ENCODE measurements around the gene LENEP.

- TF ChIP-seq CTCF (conservative IDR thresholded peaks at IDR 0.05) (no peak), ZFX (IDR thresholded peaks at IDR 0.05) (no peak)
These were observed 44.6 kb downstream of the LENEP start for GRCh38 chr1:155037851-155038441.

All from C4-2B (cell line).